HG03558 (cell line): Measurements from ENCODE around the gene CD81.
"Not testable (repeated sequence)": the region's sequence is repeated elsewhere in the genome, so short reads cannot be mapped to it uniquely, and the experiment has no call there.

Source experiments
- ATAC-seq: cut with Tn5 transposase; IDR thresholded peaks from one replicate; pipeline ENCODE4 v1.9.1; 2021; ENCODE audit warnings: moderate number of reproducible peaks; ENCODE audit not compliant: unreplicated experiment; ENCODE audit errors: extremely low read depth

The CD81 gene

DNA sequence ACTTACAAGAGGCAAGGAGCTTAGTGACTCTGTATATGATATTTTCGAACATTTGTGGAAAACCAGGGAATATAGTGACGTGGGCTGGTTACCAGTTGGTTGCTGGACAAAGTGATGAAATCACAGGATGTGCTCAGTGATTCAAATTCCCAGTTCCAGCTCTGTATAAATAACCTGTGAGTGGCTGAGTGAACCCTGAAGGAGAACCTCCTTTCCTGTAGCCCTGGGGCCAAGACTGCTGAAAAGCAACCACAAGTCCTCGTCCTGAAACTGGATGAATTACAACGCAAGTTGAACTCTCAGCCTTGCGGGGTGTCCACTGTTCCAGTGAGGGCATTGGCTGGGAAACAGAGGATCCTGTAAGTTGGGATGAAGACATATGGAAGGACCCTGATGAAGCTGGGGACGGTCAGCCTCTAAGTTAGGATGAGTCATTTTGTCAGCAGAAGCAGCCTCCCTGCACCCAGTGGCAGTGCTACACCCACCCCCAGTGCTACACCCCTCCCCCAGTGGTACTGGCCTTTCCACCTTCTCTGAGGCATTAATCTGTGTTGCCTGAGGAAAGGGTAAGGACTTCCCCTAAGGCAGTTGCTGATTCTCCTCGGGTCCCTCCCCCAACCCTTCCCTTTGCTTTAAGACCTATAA lies 22.0 kb upstream of the CD81 start:
- no peak for ATAC-seq

DNA sequence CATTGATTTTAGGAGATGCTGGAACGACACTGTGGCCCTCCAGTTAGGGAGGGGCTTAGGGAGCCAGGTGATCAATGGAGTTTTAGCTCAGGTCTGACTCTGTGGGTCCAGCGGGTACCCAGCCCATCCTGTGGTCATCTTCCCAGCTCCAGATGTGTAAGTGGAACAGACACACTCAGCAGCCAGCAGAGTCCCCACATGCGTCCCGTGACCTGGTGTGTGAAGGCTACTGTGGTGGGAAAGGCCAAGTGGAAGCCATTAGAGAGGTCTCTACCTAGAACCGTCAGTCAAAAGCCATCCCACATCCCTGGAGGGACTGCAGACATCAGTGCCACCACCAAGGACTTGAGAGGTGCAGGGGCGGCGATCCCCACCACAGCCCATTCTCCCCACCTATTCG lies 19.9 kb upstream of the CD81 start:
- ATAC-seq, result no peak

DNA sequence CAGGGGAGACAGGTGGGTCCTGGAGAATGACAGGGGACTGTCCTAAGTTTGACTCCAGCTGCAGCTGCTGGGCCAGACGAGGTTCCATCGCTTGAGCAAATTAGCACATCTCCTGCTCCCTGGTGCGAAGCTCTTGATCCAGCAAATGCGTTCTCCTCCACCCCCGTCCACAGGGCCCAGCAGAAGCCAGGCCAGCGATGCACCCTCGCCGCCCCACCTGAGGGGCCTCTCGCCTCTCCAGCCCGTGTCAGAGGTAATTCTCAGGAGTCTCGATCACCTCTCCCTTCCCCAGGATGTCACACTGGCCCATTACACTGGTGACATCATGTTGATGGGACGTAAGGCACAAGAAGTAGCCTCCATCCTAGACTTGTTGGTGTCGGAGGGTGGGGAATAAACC lies 19.5 kb upstream of the CD81 start:
- not testable (repeated sequence) for ATAC-seq

DNA sequence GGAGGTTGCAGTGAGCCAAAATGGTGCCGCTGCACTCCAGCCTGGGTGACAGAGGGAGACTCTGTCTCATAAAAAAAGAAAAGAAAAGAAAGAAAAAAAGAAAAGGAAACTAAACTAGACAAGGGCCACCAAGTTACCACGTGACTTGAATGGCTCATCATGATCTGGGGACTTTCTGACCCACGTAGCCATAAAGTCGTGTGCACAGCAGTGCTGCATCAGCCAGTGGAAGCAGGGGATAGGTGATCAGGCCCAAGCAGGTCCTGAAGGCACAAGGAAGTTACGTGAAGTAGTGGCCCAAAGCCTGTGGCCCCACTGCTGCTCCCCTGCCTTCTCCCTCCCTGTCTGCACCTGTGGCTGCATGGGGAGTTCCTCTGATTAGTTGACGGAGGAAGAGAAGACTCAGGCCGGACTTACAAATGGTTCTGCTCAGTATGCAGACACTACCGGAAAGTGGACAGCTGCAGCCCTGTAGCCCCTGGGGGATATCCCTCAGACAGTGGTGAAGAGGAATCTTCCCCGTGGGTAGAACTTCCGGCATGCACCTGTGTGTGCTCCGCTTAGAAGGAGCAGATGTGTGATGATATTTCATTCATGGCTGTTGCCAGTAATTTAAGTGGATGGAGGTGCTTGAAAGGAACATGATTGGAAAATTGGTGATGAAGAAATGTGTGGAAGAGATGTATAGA lies 18.2 kb upstream of the CD81 start:
- no peak for ATAC-seq

DNA sequence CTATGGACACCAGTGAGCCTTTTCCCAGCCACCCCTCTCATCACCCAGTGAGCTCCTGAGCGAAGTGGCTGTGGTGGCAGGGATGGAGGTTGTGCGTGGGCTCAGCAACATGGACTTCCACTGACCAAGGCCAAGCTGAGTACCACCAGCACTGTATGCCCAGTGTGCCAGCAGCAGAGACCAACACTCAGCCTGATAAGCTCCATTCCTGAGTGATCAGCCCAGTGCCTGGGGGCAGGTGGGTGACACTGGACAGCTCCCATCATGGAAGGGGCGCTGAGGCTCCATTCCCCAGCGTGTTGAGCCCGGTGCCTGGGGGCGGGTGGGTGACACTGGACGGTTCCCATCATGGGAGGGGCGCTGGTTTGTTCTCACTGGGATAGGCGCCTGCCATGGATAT lies 17.6 kb upstream of the CD81 start:
- no peak for ATAC-seq

DNA sequence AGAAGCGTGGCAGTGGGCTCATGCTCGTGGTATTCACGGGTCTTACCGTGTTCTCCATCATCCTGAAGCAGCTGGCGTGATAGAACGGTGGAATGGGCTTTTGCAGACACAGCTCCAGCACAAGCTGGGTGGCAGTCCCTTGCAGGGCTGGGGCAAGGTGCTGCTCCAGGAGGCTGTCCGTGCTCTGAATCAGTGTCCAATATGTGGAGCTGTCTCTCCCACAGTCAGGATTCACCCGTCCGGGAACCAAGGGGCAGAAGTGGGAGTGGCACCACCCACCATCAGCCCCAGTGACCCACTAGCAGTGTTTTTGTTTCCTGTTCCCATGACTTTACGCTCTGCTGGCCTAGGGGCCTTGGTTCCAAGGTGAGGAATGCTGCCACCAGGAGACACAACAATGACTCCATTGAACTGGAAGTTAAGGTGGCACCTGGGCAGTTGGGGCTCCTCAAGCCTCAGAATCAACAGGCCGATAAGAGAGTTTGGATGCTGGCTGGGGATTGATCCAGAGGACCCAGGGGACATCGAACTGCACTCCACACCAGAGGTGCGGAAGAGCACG lies 16.9 kb upstream of the CD81 start:
- no peak for ATAC-seq

DNA sequence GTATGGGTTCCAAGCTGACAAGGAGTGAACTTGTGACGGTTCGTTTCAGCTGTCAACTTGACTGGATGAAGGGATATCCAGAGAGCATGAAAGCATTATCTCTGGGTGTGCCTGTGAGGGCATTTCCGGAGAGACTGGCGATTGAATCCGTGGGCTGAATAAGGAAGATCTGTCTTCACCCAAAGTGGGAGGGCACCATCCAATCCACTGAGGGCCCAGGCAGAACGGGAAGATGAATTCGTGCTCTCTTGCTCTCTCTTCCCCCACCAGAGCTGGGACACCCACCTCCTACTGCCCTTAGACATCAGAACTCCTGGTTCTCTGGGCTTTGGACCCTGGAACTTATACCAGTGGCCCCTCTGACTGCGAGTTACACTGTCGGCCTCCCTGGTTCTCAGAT lies 15.5 kb upstream of the CD81 start:
- no peak for ATAC-seq

DNA sequence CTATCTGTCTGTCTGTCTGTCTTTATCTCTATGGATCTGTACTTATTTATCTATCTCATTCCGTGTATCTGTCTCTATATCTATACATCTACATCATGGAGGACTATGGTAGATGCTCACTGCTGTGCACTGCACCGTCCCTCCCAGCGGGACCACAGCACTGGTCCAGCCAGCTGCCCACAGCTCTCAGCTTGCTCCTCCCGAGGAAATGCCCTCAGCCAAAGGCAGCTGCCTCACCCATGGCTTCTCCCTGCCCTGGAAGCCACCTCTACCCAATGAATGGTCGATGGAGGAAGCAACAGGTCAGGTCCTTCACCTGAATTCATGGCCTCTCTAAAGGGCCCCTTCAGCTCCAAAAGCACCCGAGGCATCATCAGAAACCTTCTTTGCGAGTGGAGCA lies 14.7 kb upstream of the CD81 start:
- ATAC-seq, result no peak

DNA sequence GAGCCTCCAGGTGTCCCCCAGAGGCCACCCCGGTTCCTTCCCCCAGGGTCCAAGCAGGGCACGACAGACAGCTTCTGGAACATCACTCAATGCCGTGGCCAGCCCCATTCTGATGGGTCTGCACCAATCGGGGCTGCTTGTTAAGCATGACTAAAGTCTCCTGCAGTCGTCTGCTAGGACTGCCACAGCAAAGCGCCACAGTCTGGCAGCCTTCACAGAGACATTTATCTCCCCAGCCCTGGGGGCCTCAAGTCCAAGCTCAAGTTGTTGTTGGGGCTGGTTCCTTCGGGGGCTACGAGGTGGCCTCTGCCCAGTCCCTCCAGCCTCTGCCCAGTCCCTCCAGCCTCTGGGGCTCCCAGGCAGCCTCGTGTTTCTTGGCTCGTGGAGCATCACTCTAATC lies 14.0 kb upstream of the CD81 start:
- ATAC-seq, result no peak

DNA sequence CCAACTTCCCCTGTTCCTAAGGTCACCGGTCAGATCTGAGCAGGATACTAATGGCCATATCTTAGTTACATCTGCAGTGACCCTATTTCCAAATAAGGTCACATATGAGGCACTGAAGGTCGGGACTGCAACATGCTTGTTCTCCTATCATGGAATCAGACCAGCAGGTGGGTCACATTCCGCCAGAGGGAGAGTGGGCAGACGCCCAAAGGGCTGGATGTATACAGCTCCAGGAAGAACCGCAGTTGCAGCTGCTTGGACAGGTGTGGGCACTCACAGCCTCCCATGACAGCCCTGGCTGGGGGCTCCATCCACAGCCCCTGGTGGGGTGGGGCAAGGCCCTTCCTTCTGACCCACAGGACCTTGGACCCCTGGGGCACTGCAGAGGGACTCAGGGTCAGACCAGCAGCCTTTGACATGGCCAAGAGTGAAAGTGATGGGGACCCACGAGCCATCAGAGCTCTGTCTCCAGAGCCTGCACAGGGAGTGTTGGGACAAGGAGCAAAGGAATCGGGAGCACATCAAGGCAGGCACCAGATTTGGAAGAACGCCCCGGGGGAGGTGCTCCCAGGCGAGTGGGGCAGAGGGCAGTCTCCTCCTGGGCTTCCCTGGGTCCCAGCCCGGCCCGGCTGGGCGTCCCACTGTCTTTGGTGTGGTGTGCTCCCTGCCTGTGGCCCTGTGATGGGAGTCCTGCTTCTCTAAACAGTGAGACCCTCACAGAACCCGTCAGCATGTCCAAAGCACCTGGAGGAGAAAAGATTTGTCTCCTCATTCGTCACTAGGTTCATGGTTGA lies 13.3 kb upstream of the CD81 start:
- ATAC-seq, result no peak

DNA sequence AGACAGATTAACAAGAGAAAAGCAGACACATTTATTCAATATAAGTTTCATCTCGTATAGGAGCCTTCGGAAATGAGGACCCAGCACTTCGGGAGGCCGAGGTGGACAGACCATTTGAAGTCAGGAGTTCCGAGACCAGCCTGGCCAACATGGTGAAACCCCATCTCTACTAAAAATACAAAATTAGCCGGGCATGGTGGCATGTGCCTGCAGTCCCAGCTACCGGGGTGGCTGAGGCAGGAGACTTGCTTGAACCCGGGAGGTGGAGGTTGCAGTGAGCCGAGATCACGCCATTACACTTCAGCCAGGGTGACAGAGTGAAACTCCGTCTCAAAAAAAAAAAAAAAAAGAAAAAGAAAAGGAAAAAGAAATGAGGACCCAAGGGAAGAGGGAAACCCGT lies 12.7 kb upstream of the CD81 start:
- not testable (repeated sequence) for ATAC-seq

DNA sequence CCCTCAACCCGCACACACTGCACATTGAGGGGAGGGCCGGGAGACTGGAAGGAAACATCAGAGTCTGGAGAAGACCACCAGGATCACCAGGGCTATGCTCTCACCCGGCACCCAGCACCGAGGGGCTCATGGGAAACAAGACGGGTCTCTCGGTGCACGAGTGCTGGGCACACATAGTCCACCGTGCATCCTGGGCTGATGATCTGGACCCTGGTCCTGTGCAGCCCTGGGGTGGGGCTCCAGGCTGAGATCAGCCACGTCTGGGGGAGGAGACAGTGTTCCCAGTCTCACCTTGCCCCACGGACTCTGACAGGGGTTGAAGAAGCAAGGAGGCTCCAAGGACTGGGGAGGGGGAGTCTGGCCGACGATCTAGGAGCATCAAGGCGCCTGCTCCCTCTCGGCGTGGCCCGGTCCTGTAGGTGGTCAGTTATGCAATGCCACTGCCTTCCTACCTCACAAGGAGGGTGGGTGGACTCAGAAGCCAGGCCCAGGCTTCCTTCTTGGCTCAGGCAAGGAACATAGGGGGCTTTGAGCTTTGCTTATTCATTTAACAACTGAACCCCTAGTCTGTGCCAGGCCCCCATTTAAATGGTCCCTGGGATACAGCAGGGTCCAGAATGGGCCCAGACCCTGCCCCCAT lies 11.4 kb upstream of the CD81 start:
- ATAC-seq, result no peak

DNA sequence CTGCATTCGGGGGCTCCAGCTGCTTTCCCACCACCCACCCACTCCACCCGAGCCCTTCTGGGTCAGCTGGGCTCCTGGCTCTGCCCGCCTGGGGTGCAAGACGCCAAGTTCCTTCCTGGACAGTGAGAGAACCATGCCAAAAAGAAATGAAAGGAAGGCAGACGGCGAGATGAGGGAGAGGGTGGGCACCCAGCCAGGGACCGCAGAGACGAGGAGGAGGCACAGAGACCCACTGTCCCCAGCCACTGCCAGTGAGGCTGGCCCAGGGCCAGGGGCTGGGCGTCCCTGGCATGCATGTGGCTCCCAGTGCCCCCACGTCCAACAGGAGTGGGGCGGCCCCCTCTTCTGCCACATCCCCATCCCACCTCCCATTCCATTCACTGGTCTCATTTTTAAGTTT lies 10.8 kb upstream of the CD81 start:
- ATAC-seq, result no peak

DNA sequence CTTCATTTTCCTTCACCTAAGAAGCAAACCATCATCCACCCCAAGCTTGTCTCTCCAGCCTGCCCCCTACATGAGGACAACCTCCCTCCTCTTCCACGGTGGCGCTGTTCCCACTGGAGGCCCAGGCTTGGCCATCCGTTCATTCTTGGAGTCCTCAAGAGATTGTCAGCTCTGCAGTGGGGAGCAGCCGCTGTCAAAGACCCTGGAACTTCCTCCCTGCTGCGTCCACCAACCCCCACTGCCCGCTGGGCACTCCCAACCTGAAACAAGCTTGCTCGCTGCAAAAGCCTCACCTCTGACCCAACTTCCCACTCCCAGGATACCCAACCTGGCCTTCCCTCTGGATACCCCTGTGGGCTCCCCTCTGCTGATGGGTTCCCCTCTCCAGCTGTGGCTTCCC lies 10.4 kb upstream of the CD81 start:
- ATAC-seq, result no peak

DNA sequence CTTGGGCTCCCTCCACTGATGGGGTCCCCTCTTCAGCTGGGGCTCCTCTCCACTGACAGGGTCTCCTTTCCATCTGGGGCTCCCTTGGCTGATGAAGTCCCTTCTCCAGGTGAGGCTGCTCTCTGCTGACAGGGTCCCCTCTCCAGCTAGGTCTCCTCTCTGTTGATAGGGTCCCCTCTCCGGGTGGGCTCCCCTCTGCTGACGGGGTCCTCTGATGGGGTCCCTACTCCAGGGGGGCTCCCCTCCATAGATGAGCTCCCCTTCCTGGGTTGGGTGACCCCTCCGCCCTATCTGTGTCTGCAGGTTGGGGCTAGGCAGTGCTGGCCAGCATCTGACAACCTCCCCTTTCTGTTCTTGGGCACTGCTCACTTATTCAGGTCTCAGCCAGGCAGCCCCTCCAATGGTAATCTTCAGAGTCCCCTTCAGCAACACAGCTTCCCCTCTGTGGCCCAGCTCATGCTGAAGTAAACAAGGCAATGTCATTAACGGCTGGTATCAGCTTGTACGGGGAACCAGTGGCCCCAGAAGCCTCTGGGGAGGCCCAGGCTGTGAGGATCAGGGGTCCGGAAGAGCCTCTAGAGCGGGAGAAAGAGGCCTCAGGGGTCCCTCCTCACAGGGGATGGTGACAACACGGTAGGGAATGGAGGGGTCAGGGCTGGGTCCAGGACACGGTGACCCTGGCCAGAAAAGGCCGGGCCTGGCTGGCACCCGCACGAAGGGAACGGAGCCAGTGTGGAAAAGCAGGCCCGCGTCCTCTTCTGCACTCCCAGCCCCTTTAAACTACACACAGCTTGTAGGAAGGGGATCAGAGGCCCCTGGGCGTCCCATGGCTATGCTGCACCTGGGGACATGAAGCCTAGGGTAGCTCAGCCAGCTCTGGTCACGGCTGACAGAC lies 9.6 kb upstream of the CD81 start:
- no peak for ATAC-seq

DNA sequence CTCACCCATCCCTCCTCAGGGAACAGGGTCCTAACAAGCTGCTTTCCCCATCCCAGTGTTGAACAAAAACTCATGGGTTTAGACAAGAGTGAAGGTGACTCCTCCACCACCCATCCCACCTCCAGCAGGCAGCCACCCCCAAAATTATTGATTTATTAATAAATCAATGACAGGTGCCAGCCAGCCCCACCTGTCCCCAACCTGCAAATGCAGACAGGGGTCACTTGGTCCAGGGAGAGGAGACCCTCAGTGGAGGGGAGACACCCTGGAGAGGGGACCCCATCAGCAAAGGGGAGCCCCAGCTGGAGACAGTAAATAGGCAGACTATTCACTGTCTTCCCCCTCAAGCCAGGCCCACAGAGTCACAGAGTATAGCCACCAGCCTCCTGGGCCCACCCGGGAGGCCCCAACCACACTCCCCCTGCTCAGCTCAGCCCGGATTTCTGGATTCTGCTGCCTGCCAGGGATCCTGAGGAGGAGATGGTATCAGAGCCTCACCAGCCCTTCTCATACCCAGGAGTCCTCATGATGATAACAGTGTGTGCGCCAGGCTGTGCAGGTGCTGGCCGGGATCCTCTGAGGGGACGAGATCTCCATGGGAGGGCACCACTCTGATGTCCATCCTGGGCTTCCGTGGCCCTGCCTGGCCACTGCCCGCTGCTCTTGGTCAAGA lies 8.8 kb upstream of the CD81 start:
- ATAC-seq, result no peak

DNA sequence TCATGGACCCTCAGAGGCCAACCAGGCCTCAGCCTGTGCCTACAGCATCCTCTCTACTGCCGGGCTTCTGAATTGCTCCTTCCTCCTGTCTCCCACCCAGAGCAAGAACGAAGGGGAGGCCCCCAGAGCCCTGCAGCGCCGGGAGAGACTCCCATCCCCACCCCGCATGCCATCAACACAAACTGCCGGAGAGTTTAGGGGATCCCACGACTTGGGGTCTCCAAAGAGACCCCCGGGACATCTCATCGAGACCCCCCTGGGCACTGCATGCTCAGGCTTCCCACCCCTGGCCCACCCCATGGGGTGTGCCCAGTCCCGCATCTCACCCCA lies 8.3 kb upstream of the CD81 start:
- no peak for ATAC-seq

DNA sequence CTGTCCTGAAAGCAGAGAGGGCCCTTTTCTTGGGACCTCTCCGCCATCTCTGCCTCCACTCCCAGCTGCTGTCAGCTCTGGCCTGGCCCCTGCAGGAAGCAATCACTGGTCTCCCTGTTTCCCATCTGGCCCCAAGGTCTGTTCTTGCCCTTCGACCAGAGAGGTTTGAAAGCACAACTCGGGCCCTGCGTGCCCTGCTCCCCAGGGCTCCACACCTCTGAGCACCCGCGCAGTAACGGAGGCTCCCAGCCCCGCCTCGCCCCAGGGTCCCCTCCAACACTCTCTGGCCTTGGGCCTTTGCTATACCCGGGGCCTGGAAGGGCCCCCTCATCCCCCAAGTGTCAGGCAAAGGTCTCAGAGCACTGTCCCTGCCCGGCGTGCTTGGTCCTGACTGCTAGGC lies 7.8 kb upstream of the CD81 start:
- ATAC-seq, result no peak

DNA sequence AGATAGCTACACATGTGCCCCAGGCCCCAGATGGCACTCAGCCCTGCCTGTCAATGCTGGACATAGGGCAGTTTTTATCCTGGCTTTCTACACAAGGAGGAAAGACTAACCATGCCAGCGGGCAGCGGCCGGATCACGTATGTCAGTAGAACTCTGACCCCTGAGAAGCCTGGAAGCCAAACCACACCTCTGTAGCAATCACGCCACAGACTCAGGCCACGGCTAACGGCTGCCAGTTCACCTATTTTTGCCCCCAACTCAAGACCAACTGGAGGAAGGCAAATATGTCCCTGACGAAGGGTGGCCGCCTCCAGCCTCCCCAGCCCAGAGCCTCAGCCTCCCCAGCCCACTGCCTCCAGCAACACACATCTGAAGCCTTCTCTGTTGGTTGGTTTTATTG lies 7.2 kb upstream of the CD81 start:
- no peak for ATAC-seq
